H1 (cell line): ENCODE measurements around the gene SURF1. TPM values are rescaled to one million over a fixed set of nuclear protein-coding genes. Genes with fewer than 3 reads are reported as not detected.
A peak's percentile ranks its signal among the peaks of the same experiment; 100 is the strongest.

Source experiments
- CTCF ChIA-PET: fragments of 300-600 bp; sonication (Branson Sonifier 250); formaldehyde crosslinking; loops from one replicate; lab custom pipeline; 2021; ENCODE audit not compliant: partially characterized antibody; lab: Charles Lee
- POLR2A ChIA-PET: fragments of 300-600 bp; sonication (Branson Sonifier 250); formaldehyde crosslinking; loops from one replicate; lab custom pipeline; 2021; ENCODE audit warnings: inconsistent platforms; ENCODE audit not compliant: partially characterized antibody; lab: Charles Lee
- DNase-seq, 2 experiments: peaks; one replicate each; pipeline versions ENCODE4 v3.0.0 to v3.0.0-alpha.2; 2010 to 2022; ENCODE audit warnings: low spot score in 2 of 2, low read depth in 1 of 2, mixed read lengths in 1 of 2
- FAIRE-seq: peaks from 2 replicates; lab custom pipeline; 2011; peaks lifted over from hg19 to GRCh38; lab: Jason Lieb, UNC
- H2AFZ ChIP-seq: 2 replicates; pipeline ENCODE4 v1.8.1; 2012; ENCODE audit warnings: low read length, inconsistent platforms
- H2AK5ac ChIP-seq: 2 replicates; pipeline ENCODE4 v1.6.1; 2013; ENCODE audit warnings: low read depth, low read length
- H2BK120ac ChIP-seq: replicated peaks from 2 replicates; pipeline ENCODE3; 2013; ENCODE audit warnings: low read depth, low read length, inconsistent platforms
- H2BK12ac ChIP-seq: 2 replicates; pipeline ENCODE4 v1.6.1; 2013; ENCODE audit warnings: low read depth, low read length
- H2BK15ac ChIP-seq: 2 replicates; pipeline ENCODE4 v1.6.1; 2013; ENCODE audit warnings: low read length
- H2BK20ac ChIP-seq: 2 replicates; pipeline ENCODE4 v1.6.1; 2013; ENCODE audit warnings: low read length
- H2BK5ac ChIP-seq: 2 replicates; pipeline ENCODE4 v1.6.1; 2013; ENCODE audit warnings: low read depth, low read length
- H3K14ac ChIP-seq: 2 replicates; pipeline ENCODE4 v1.6.1; 2013; ENCODE audit warnings: inconsistent platforms; ENCODE audit not compliant: insufficient read length
- H3K18ac ChIP-seq: 2 replicates; pipeline ENCODE4 v1.6.1; 2013; ENCODE audit warnings: low read length; ENCODE audit errors: extremely low read depth
- H3K23ac ChIP-seq: 2 replicates; pipeline ENCODE4 v1.6.1; 2013; ENCODE audit warnings: inconsistent platforms; ENCODE audit not compliant: insufficient read length
- H3K23me2 ChIP-seq: 2 replicates; pipeline ENCODE4 v1.6.1; 2013; ENCODE audit warnings: low read depth, low read length
- H3K27ac ChIP-seq: 2 replicates; pipeline ENCODE4 v1.6.1; 2011; ENCODE audit warnings: low read depth, low read length, inconsistent platforms
- H3K27me3 ChIP-seq, 4 experiments: replicated peaks in 1 of 4; 1 replicate in 1 of 4; 2 replicates in 3 of 4; pipeline versions ENCODE4 v1.6.1 to v1.8.1; 2011 to 2013; ENCODE audit warnings: low read length in 3 of 4, mild to moderate bottlenecking in 3 of 4, inconsistent platforms in 2 of 4, mixed read lengths in 2 of 4, moderate library complexity in 1 of 4; ENCODE audit not compliant: control insufficient read depth in 3 of 4, insufficient read depth in 3 of 4; ENCODE audit errors: extremely low read depth in 1 of 4
- H3K36me3 ChIP-seq, 4 experiments: 2 replicates each; pipeline versions ENCODE4 v1.6.1 to v1.8.1; 2011 to 2013; ENCODE audit warnings: mild to moderate bottlenecking in 4 of 4, low read length in 3 of 4, moderate library complexity in 2 of 4, control low read depth in 1 of 4, inconsistent platforms in 1 of 4; ENCODE audit not compliant: insufficient read depth in 4 of 4, control insufficient read depth in 2 of 4
- H3K4ac ChIP-seq: replicated peaks from 2 replicates; pipeline ENCODE3; 2013; ENCODE audit warnings: low read length, low read depth, mixed read lengths, inconsistent platforms; ENCODE audit not compliant: insufficient read length
- H3K4me1 ChIP-seq, 4 experiments: replicated peaks in 1 of 4; 1 replicate in 1 of 4; 2 replicates in 3 of 4; pipeline versions ENCODE4 v1.6.1 to v1.8.1; 2011 to 2013; ENCODE audit warnings: low read length in 3 of 4, inconsistent platforms in 2 of 4, mixed read lengths in 1 of 4; ENCODE audit not compliant: insufficient read depth in 4 of 4, control insufficient read depth in 3 of 4
- H3K4me2 ChIP-seq, 2 experiments: 2 replicates each; pipeline versions ENCODE4 v1.6.1 to v1.8.1; 2011 to 2013; ENCODE audit warnings: low read depth in 2 of 2, low read length in 2 of 2, control low read depth in 1 of 2, inconsistent platforms in 1 of 2, mild to moderate bottlenecking in 1 of 2; ENCODE audit not compliant: insufficient read depth in 1 of 2
- H3K4me3 ChIP-seq, 4 experiments: fragments of 200-600, 300-600 bp in 1 of 4; sonication (generic), shearing (Covaris generic), sonication (Bioruptor Twin) in 1 of 4; 2 replicates each; pipeline versions ENCODE4 v1.5.1 to v1.8.1; 2011 to 2016; ENCODE audit warnings: low read length in 4 of 4, low read depth in 3 of 4, control low read depth in 2 of 4, inconsistent platforms in 2 of 4, mild to moderate bottlenecking in 2 of 4, mixed read lengths in 1 of 4, moderate library complexity in 1 of 4; ENCODE audit not compliant: insufficient read depth in 2 of 4; ENCODE audit errors: extremely low read depth in 1 of 4
- H3K56ac ChIP-seq: replicated peaks from 2 replicates; pipeline ENCODE3; 2013; ENCODE audit warnings: low read depth, mild to moderate bottlenecking, mixed read lengths, low read length, inconsistent platforms; ENCODE audit not compliant: insufficient read length
- H3K79me1 ChIP-seq: 2 replicates; pipeline ENCODE4 v1.6.1; 2013; ENCODE audit warnings: low read depth, low read length, control low read depth
- H3K79me2 ChIP-seq, 2 experiments: 2 replicates each; pipeline versions ENCODE4 v1.6.1 to v1.8.1; 2012 to 2013; ENCODE audit warnings: low read length in 2 of 2, mild to moderate bottlenecking in 2 of 2, inconsistent platforms in 1 of 2; ENCODE audit not compliant: insufficient read depth in 2 of 2, control insufficient read depth in 1 of 2
- H3K9ac ChIP-seq, 4 experiments: replicated peaks in 1 of 4; 1 replicate in 1 of 4; 2 replicates in 3 of 4; pipeline versions ENCODE4 v1.6.1 to v1.8.1; 2011 to 2013; ENCODE audit warnings: low read depth in 3 of 4, low read length in 3 of 4, control low read depth in 2 of 4, mild to moderate bottlenecking in 2 of 4, moderate library complexity in 2 of 4, inconsistent platforms in 1 of 4; ENCODE audit errors: extremely low read depth in 1 of 4
- H3K9me3 ChIP-seq, 2 experiments: 2 replicates each; pipeline versions ENCODE4 v1.6.1 to v1.8.1; 2012 to 2013; ENCODE audit warnings: mild to moderate bottlenecking in 2 of 2, moderate library complexity in 2 of 2, control low read depth in 1 of 2, inconsistent platforms in 1 of 2, low read depth in 1 of 2, low read length in 1 of 2, mixed read lengths in 1 of 2; ENCODE audit not compliant: insufficient read depth in 2 of 2
- H4K20me1 ChIP-seq, 2 experiments: replicated peaks in 1 of 2; 2 replicates each; pipeline versions ENCODE3 to v1.8.1; 2011 to 2013; ENCODE audit warnings: inconsistent platforms in 2 of 2, low read length in 2 of 2, mild to moderate bottlenecking in 1 of 2; ENCODE audit not compliant: insufficient read depth in 2 of 2, control insufficient read depth in 1 of 2
- H4K5ac ChIP-seq: 2 replicates; pipeline ENCODE4 v1.6.1; 2013; ENCODE audit warnings: low read length, low read depth, mixed read lengths, inconsistent platforms; ENCODE audit not compliant: insufficient read length
- H4K8ac ChIP-seq: 2 replicates; pipeline ENCODE4 v1.8.0; 2013; ENCODE audit warnings: mild to moderate bottlenecking, moderate library complexity, low read length, inconsistent platforms; ENCODE audit not compliant: insufficient read depth; ENCODE audit errors: extremely low read depth
- H4K91ac ChIP-seq: replicated peaks from 2 replicates; pipeline ENCODE3; 2013; ENCODE audit warnings: low read length, mixed read lengths, inconsistent platforms; ENCODE audit not compliant: insufficient read length
- BRCA1 ChIP-seq: IDR thresholded peaks from 2 replicates; pipeline ENCODE4 v1.6.1; 2012; ENCODE audit warnings: low read depth, low read length, improper control_type of control experiment
- CBX5 ChIP-seq: fragments of 300-800, 300-1000 bp; sonication (generic); IDR thresholded peaks from 2 replicates; pipeline ENCODE4 v1.7.1; 2016; ENCODE audit warnings: antibody characterized with exemption, low read length, low read depth
- HDAC2 ChIP-seq, 2 experiments: fragments of 300-600 bp in 1 of 2; sonication (generic) in 1 of 2; IDR thresholded peaks; 2 replicates each; pipeline ENCODE4 v1.6.1; 2011 to 2012; ENCODE audit warnings: low read depth in 2 of 2, low read length in 2 of 2, mild to moderate bottlenecking in 2 of 2, moderate library complexity in 2 of 2, borderline replicate concordance in 1 of 2, inconsistent platforms in 1 of 2
- POLR2A ChIP-seq, 2 experiments: IDR thresholded peaks; 1 replicate in 1 of 2; 2 replicates in 1 of 2; pipeline ENCODE4 v1.6.1; 2011; ENCODE audit warnings: low read depth in 2 of 2, low read length in 2 of 2, mild to moderate bottlenecking in 2 of 2; ENCODE audit errors: control extremely low read depth in 1 of 2
- RNF2 ChIP-seq: fragments of 200-900, 300-1000 bp; sonication (generic); IDR thresholded peaks from 2 replicates; pipeline ENCODE4 v1.7.1; 2016; ENCODE audit warnings: borderline replicate concordance, low read depth, mild to moderate bottlenecking, antibody characterized with exemption, low read length; ENCODE audit not compliant: poor library complexity, severe bottlenecking; ENCODE audit errors: missing control alignments
- SP1 ChIP-seq: IDR thresholded peaks from 2 replicates; pipeline ENCODE4 v1.6.1; 2011; ENCODE audit warnings: low read depth, low read length
- WGBS, 2 experiments: shearing (Covaris generic) in 1 of 2; methylation state at CpG; one replicate each; pipeline versions ENCODE4 v1.1.6 to v1.1.7; 2013 to 2015; ENCODE audit warnings: low lambda C conversion rate in 2 of 2, mixed read lengths in 2 of 2, inconsistent platforms in 1 of 2, low coverage in 1 of 2, missing lambda C conversion rate in 1 of 2; ENCODE audit not compliant: insufficient replicate concordance in 2 of 2, insufficient coverage in 1 of 2, insufficient read length in 1 of 2; ENCODE audit errors: extremely low coverage in 1 of 2, missing lambda C conversion rate in 1 of 2; 5-methylcytosine and 5-hydroxymethylcytosine counted together
- long read RNA-seq, 2 experiments: library from RNA in 1 of 2; library from capped mRNA in 1 of 2; stranded (forward); transcript quantifications; one replicate each; pipeline ENCODE4 v2.0.0, GENCODE V29; 2021; ENCODE audit warnings: inconsistent platforms in 1 of 2
- polyA minus RNA-seq, 3 experiments: library from RNA; depleted of rRNA, polyadenylated mRNA; stranded (reverse); fragments of >200 nt; gene quantifications; 1 replicate in 2 of 3; 2 replicates in 1 of 3; pipeline ENCODE4 v1.2.3, GENCODE V29; 2011
- polyA plus RNA-seq, 7 experiments: library from polyadenylated mRNA; depleted of rRNA in 3 of 7; stranded (reverse) in 5 of 7; unstranded in 2 of 7; fragments of >200 nt in 5 of 7; fragments of 200-250 nt in 2 of 7; gene quantifications; 1 replicate in 5 of 7; 2 replicates in 1 of 7; 4 replicates in 1 of 7; pipeline versions ENCODE4 v1.2.1 to v1.2.3, GENCODE V29; 2011 to 2013; ENCODE audit warnings: missing spikeins in 2 of 7, mixed read lengths in 2 of 7
- total RNA-seq: library from RNA; stranded (reverse); fragmentation: NEBNext Ultra II Directional; extraction: Animal tissue kit (Norgen Biotek cat#: 25700); gene quantifications from 2 replicates; pipeline ENCODE4 v1.2.1, GENCODE V29; 2021

SURF1 gene, protein sequence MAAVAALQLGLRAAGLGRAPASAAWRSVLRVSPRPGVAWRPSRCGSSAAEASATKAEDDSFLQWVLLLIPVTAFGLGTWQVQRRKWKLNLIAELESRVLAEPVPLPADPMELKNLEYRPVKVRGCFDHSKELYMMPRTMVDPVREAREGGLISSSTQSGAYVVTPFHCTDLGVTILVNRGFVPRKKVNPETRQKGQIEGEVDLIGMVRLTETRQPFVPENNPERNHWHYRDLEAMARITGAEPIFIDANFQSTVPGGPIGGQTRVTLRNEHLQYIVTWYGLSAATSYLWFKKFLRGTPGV
- total RNA-seq (39.6 and 43.1 TPM in 2 replicates), polyA plus RNA-seq (2011; rRNA removed) (35.4 and 44.7 TPM in 2 replicates), polyA minus RNA-seq (2011; rRNA and poly(A)+ RNA removed) (20.3 and 32.2 TPM in 2 replicates)
- polyA plus RNA-seq (2011; cell fraction: cytosol; rRNA removed): 40.4 TPM
- 51.7 TPM for polyA plus RNA-seq (2011; cell fraction: nucleus; rRNA removed)
- polyA plus RNA-seq (2012, experiment 1 of 2): 42.8 to 56.2 TPM (median 50.1 TPM) in 4 replicates
- 52.4 TPM for polyA plus RNA-seq (2012, experiment 2 of 2)
- 54.3 TPM for polyA plus RNA-seq (2013, experiment 1 of 2)
- polyA plus RNA-seq (2013, experiment 2 of 2): 47.2 TPM
- polyA minus RNA-seq (2011; cell fraction: cytosol; rRNA and poly(A)+ RNA removed): 8.1 TPM
- polyA minus RNA-seq (2011; cell fraction: nucleus; rRNA and poly(A)+ RNA removed): 16.7 TPM
- long read RNA-seq, experiment 1, transcript SURF1-204 (5 exons, 931 nt): minor isoform, 5 of 57 reads
- long read RNA-seq, experiment 1, transcript SURF1-201 (9 exons, 1,093 nt): major isoform, 19 of 57 reads
- long read RNA-seq, experiment 1, partial matches to known transcripts: 23 of 57 reads
- long read RNA-seq, experiment 1, other reads (novel, unspliced or antisense): 6 of 57 reads
- long read RNA-seq, experiment 2, partial matches to known transcripts: 1 of 5 reads
- long read RNA-seq, experiment 2, other reads (novel, unspliced or antisense): 1 of 5 reads

DNA sequence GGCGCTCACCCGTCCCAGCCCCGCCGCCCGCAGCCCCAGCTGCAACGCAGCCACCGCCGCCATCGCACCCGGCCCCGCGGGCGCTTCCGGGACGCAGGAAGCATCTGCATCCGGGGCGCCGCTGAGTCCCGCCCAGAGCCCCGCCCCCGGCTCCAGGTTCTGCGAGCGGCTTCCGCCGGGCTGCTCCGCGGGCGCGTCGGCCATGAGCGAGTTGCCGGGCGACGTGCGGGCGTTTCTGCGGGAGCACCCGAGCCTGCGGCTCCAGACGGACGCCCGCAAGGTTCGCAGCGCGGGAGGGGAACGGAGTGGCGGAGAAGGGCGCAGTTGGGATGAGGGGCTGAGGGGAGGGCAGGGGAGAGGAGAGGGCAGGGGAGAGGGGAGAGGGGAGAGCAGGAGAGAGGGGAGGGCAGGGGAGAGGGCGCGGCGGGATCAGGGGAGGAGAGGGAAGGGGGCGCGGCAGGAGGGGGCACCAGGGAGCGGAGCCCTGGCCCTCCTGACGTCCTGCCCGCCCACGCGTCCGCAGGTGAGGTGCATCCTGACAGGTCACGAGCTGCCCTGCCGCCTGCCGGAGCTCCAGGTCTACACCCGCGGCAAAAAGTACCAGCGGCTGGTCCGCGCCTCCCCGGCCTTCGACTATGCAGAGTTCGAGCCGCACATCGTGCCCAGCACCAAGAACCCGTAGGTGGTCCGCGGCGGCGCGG lies at the start of gene SURF1, which contains the start of gene SURF2:
TSS of gene SURF1 (minus strand) at position 97 of the 701 bp plus-strand sequence. CDS start at position 63, 34 bp downstream.
TSS of gene SURF2 (plus strand) at position 160 of the 701 bp plus-strand sequence. CDS start at position 203, 43 bp downstream.
- Histone ChIP-seq H3K23ac (no peak within 1 kb of the TSS), H3K27ac (no peak within 1 kb of the TSS), H2BK12ac (no peak within 1 kb of the TSS), H3K4me2 (peak within 1 kb of the TSS; percentile 69 to 84), H2BK15ac (no peak within 1 kb of the TSS), H2AFZ (no peak within 1 kb of the TSS), H3K79me1 (peaks cover 2% of the 10 kb centered on the region; the same call in 1 of the 2 replicates), H3K9me3 (no peaks in the 10 kb centered on the region), H3K14ac (no peak within 1 kb of the TSS), H3K27me3 (no peaks in the 10 kb centered on the region), H3K23me2 (peaks cover 2% of the 10 kb centered on the region; the same call in 1 of the 2 replicates), H4K91ac (no peak within 1 kb of the TSS), H3K36me3 (peaks cover 4 to 32% (median 20%) of the 10 kb centered on the region in 4 experiments; a peak in 7 of 8 replicates), H3K9ac (peak within 1 kb of the TSS; percentile 45 to 84 (median 77)), H3K4me3 (peak within 1 kb of the TSS; percentile 72 to 97 (median 96)), H2BK120ac (no peak within 1 kb of the TSS), H4K5ac (peak within 1 kb of the TSS; percentile 87), H2BK20ac (no peak within 1 kb of the TSS), H2AK5ac (no peak within 1 kb of the TSS), H3K56ac (no peak within 1 kb of the TSS), H3K4ac (no peak within 1 kb of the TSS), H4K8ac (no peak within 1 kb of the TSS; the same call in 1 of the 2 replicates), H4K20me1 (peaks cover 10 to 11% of the 10 kb centered on the region in 2 experiments), H3K4me1 (peaks cover 0 to 8% (median 3%) of the 10 kb centered on the region in 4 experiments; a peak in 5 of 7 replicates), H2BK5ac (peak within 1 kb of the TSS; percentile 75; the same call in 1 of the 2 replicates), H3K79me2 (peaks cover 0 to 20% of the 10 kb centered on the region in 2 experiments; a peak in 2 of 4 replicates), H3K18ac (peak within 1 kb of the TSS; percentile 83)
- POLR2A ChIA-PET: interaction anchor here (0.9 to 16.1 kb wide), 14 partner anchors 12 to 323 kb away, joined by 3 to 461 read pairs (median 4); partner anchors contain the start of genes MED22, REXO4, RPL7A and STKLD1
- CTCF ChIA-PET: interaction anchor here (0.6 to 8.2 kb wide), 17 partner anchors 7 to 369 kb away, joined by 3 to 90 read pairs (median 5); partner anchors contain the start of genes MED22 and RPL7A
- DNase-seq: peak in 1 of 2 experiments; percentile 89
- FAIRE-seq: no peak
- 2% methylated on average over 46 of the region's 78 CpGs; no CpG with 5 or more reads in 1 of the 2 experiments for WGBS, 2 experiments
- TF ChIP-seq SP1 (no peak), CBX5 (no peak), HDAC2 (IDR thresholded peaks at IDR 0.05; ENCODE audit: borderline replicate concordance in 1 of 2, low read depth in 2 of 2, low read length in 2 of 2) (no peak; a peak in 1 of 4 replicates), RNF2 (no peak), POLR2A (IDR thresholded peaks at IDR 0.05; ENCODE audit: control extremely low read depth in 1 of 2, low read depth in 2 of 2, low read length in 2 of 2) (peak in 1 of 2 experiments; percentile 77; a peak in 2 of 3 replicates), BRCA1 (no peak)
